Measurements from ENCODE around the gene MAPKAPK5.
"Not testable (repeated sequence)": the region's sequence is repeated elsewhere in the genome, so short reads cannot be mapped to it uniquely, and the experiment has no call there.

Gene MAPKAPK5

GRCh38 chr12:111925171-111925570 lies 83.1 kb downstream of the MAPKAPK5 start:
- Histone ChIP-seq H3K27ac (ENCODE audit: insufficient read depth, low read depth, low read length, poor library complexity, severe bottlenecking) (no peak overlapping the region), H3K4me3 (ENCODE audit: insufficient read depth, low read depth, low read length) (no peak overlapping the region), H3K9me3 (ENCODE audit: control insufficient read depth, low read length) (no peaks in the 10 kb centered on the region), H3K27me3 (ENCODE audit: control insufficient read depth, insufficient read depth, low read length, poor library complexity, severe bottlenecking) (no peaks in the 10 kb centered on the region), H3K36me3 (ENCODE audit: control insufficient read depth, insufficient read depth, low read length) (no peaks in the 10 kb centered on the region), H3K4me1 (ENCODE audit: control insufficient read depth, insufficient read depth, low read length) (no peaks in the 10 kb centered on the region)
- 79 to 94% methylated on average over 2 to 3 of the region's 3 CpGs for WGBS, 2 experiments

DNA sequence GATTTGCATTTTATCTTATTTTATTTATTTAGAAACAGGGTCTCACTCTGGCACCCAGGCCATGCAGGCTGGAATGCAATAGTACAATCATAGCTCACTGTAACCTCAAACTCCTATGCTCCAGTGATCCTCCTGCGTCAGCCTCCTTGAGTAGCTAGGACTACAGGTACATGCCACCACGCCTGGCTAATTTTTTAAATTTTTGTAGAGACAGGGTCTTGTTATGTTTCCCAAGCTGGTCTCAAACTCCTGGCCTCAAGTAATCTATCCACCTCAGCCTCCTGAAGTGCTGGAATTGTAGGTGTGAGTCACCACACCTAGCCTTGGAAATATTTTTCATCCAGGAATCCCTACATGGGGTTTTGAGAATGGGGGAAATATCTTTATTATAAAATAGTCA lies 84.6 kb downstream of the MAPKAPK5 start:
- no peak overlapping the region for H3K27ac ChIP-seq (ENCODE audit: insufficient read depth, low read depth, low read length, poor library complexity, severe bottlenecking)
- no peak overlapping the region for H3K4me3 ChIP-seq (ENCODE audit: insufficient read depth, low read depth, low read length)
- no peaks in the 10 kb centered on the region for H3K9me3 ChIP-seq (ENCODE audit: control insufficient read depth, low read length)
- 75 to 95% methylated on average over 2 of the region's 2 CpGs for WGBS, 2 experiments
- H3K36me3 ChIP-seq (ENCODE audit: control insufficient read depth, insufficient read depth, low read length): no peaks in the 10 kb centered on the region
- H3K27me3 ChIP-seq (ENCODE audit: control insufficient read depth, insufficient read depth, low read length, poor library complexity, severe bottlenecking): no peaks in the 10 kb centered on the region
- H3K4me1 ChIP-seq (ENCODE audit: control insufficient read depth, insufficient read depth, low read length): no peaks in the 10 kb centered on the region

DNA sequence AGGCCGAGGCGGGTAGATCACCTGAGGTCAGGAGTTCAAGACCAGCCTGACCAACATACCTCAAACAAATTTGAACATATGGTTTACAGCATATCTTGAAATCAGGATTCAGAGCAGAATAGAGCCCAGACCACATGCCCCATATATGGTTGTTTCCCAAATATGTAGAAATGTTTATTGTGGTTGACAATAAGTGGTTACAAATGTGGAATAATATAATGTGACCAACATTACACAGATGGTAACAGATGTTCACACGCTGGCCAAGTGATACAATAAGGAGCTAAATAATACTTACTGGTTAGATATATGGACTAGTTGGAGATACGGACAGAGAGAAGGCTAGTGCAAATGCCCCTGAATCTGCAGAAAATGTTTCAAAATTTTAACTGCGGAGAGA lies 85.3 kb downstream of the MAPKAPK5 start:
- Histone ChIP-seq H3K9me3 (ENCODE audit: control insufficient read depth, low read length) (no peaks in the 10 kb centered on the region), H3K4me1 (ENCODE audit: control insufficient read depth, insufficient read depth, low read length) (no peaks in the 10 kb centered on the region), H3K27ac (ENCODE audit: insufficient read depth, low read depth, low read length, poor library complexity, severe bottlenecking) (no peak overlapping the region), H3K27me3 (ENCODE audit: control insufficient read depth, insufficient read depth, low read length, poor library complexity, severe bottlenecking) (no peaks in the 10 kb centered on the region), H3K36me3 (ENCODE audit: control insufficient read depth, insufficient read depth, low read length) (no peaks in the 10 kb centered on the region), H3K4me3 (ENCODE audit: insufficient read depth, low read depth, low read length) (no peak overlapping the region)
- 95 to 96% methylated on average over 5 of the region's 5 CpGs for WGBS, 2 experiments

DNA sequence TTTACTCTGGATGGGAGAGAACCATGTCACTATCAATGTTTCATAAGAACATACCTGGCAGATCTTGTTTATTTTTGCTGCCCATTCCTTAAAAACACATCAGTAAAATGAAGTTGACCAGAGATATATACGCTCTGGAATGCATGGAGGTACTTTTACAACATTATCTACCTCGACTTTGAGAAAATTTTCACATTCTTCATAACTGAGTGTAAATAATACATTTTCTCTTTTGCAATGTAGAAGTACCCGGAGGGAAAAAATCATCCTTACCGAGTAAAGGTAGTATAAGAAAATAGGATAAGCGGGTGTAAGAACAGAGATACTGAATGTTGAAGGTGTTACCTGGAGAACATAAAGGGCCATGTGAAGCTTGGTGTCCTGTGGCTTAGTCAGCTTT lies 90.2 kb downstream of the MAPKAPK5 start:
- 91 to 96% methylated on average over 4 to 5 of the region's 5 CpGs for WGBS, 2 experiments
- H3K4me3 ChIP-seq (ENCODE audit: insufficient read depth, low read depth, low read length): no peak overlapping the region

GRCh38 chr12:111936869-111937268 lies 94.8 kb downstream of the MAPKAPK5 start:
- Histone ChIP-seq H3K36me3 (ENCODE audit: control insufficient read depth, insufficient read depth, low read length) (no peaks in the 10 kb centered on the region), H3K4me1 (ENCODE audit: control insufficient read depth, insufficient read depth, low read length) (no peaks in the 10 kb centered on the region), H3K9me3 (ENCODE audit: control insufficient read depth, low read length) (no peaks in the 10 kb centered on the region), H3K27ac (ENCODE audit: insufficient read depth, low read depth, low read length, poor library complexity, severe bottlenecking) (no peak overlapping the region), H3K4me3 (ENCODE audit: insufficient read depth, low read depth, low read length) (no peak overlapping the region), H3K27me3 (ENCODE audit: control insufficient read depth, insufficient read depth, low read length, poor library complexity, severe bottlenecking) (no peaks in the 10 kb centered on the region)

More for the DNA sequence above, 90.2 kb downstream of the MAPKAPK5 start:
- no peaks in the 10 kb centered on the region for H3K4me1 ChIP-seq (ENCODE audit: control insufficient read depth, insufficient read depth, low read length)
- H3K27ac ChIP-seq (ENCODE audit: insufficient read depth, low read depth, low read length, poor library complexity, severe bottlenecking): no peak overlapping the region
- H3K27me3 ChIP-seq (ENCODE audit: control insufficient read depth, insufficient read depth, low read length, poor library complexity, severe bottlenecking): no peaks in the 10 kb centered on the region
- no peaks in the 10 kb centered on the region for H3K36me3 ChIP-seq (ENCODE audit: control insufficient read depth, insufficient read depth, low read length)
- no peaks in the 10 kb centered on the region for H3K9me3 ChIP-seq (ENCODE audit: control insufficient read depth, low read length)

GRCh38 chr12:111937429-111937828 lies 95.4 kb downstream of the MAPKAPK5 start:
- Histone ChIP-seq H3K4me3 (ENCODE audit: insufficient read depth, low read depth, low read length) (no peak overlapping the region), H3K36me3 (ENCODE audit: control insufficient read depth, insufficient read depth, low read length) (no peaks in the 10 kb centered on the region), H3K27ac (ENCODE audit: insufficient read depth, low read depth, low read length, poor library complexity, severe bottlenecking) (no peak overlapping the region), H3K4me1 (ENCODE audit: control insufficient read depth, insufficient read depth, low read length) (no peaks in the 10 kb centered on the region), H3K9me3 (ENCODE audit: control insufficient read depth, low read length) (no peaks in the 10 kb centered on the region), H3K27me3 (ENCODE audit: control insufficient read depth, insufficient read depth, low read length, poor library complexity, severe bottlenecking) (no peaks in the 10 kb centered on the region)
- 96 to 100% methylated on average over 1 of the region's 1 CpG for WGBS, 2 experiments

DNA sequence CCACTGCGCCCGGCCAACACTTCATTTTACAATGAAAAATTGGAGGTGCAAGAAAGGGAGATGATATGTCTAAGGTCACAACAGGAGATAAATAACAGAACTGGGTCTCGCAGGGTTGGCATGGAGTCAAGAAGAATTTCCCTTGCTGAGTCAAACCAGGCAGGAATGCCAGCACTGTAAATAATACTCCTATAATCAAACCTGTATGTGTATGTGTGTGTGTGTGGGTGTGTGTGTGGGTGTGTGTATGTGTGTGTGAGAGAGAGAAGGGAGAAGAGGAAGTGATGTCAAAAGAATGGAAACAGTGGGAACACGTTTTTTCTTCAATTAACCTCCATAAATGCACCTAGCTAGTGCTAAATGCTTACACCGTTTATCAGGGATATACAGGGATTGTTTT lies 100.5 kb downstream of the MAPKAPK5 start:
- no peaks in the 10 kb centered on the region for H3K4me1 ChIP-seq (ENCODE audit: control insufficient read depth, insufficient read depth, low read length)
- H3K36me3 ChIP-seq (ENCODE audit: control insufficient read depth, insufficient read depth, low read length): no peaks in the 10 kb centered on the region
- no peaks in the 10 kb centered on the region for H3K27me3 ChIP-seq (ENCODE audit: control insufficient read depth, insufficient read depth, low read length, poor library complexity, severe bottlenecking)
- 89 to 94% methylated on average over 4 to 5 of the region's 5 CpGs for WGBS, 2 experiments
- no peak overlapping the region for H3K4me3 ChIP-seq (ENCODE audit: insufficient read depth, low read depth, low read length)
- H3K27ac ChIP-seq (ENCODE audit: insufficient read depth, low read depth, low read length, poor library complexity, severe bottlenecking): no peak overlapping the region
- no peaks in the 10 kb centered on the region for H3K9me3 ChIP-seq (ENCODE audit: control insufficient read depth, low read length)

DNA sequence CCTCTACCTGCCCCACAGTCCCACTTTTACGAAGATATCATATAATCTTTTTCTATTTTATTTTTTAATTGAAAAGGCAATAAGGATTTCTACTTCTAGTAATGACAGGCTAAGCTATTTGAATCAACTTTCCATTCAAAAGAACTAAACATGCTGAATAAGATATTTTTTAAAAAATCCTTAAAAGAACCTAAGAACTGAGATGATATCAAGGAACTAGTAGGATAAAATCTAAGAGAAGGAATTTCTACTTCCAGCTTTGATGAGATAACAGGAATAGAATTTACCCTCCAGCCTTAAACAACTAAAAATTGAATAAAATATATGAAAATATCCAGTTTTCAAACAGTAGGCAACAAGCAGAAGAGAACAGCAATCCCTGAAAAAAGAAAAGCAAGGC lies 101.9 kb downstream of the MAPKAPK5 start:
- H3K4me3 ChIP-seq (ENCODE audit: insufficient read depth, low read depth, low read length): no peak overlapping the region
- H3K36me3 ChIP-seq (ENCODE audit: control insufficient read depth, insufficient read depth, low read length): no peaks in the 10 kb centered on the region
- H3K4me1 ChIP-seq (ENCODE audit: control insufficient read depth, insufficient read depth, low read length): no peaks in the 10 kb centered on the region
- no CpG with 5 or more reads among the region's 1 CpG for WGBS, 2 experiments
- no peak overlapping the region for H3K27ac ChIP-seq (ENCODE audit: insufficient read depth, low read depth, low read length, poor library complexity, severe bottlenecking)
- H3K27me3 ChIP-seq (ENCODE audit: control insufficient read depth, insufficient read depth, low read length, poor library complexity, severe bottlenecking): no peaks in the 10 kb centered on the region
- H3K9me3 ChIP-seq (ENCODE audit: control insufficient read depth, low read length): no peaks in the 10 kb centered on the region

DNA sequence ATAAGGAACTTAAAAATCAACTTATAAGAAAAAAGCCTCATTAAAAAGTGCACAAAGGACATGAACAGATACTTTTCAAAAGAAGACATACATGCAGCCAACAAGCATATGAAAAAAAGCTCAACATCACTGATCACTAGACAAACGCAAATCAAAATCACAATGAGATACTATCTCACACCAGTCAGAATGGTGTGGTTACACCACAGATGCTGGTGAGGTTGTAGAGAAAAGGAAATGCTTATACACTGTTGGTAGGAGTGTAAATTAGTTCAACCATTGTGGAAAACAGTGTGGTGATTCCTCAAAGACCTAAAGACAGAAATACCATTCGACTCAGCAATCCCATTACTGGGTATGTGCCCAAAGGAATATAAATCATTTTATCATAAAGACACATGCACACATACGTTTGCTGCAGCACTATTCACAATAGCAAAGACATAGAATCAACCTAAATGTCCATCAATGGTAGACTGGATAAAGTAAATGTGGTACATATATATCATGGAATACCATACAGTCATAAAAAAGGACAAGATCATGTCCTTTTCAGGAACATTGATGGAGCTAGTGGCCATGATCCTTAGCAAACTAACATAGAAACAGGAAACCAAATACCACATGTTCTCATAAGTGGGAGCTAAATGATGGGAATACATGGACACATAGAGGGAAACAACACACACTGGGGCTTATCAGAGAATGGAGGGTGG lies 109.1 kb downstream of the MAPKAPK5 start:
- 89 to 92% methylated on average over 3 of the region's 3 CpGs for WGBS, 2 experiments
- not testable (repeated sequence) for H3K27ac ChIP-seq (ENCODE audit: insufficient read depth, low read depth, low read length, poor library complexity, severe bottlenecking); H3K4me1 ChIP-seq (ENCODE audit: control insufficient read depth, insufficient read depth, low read length); H3K4me3 ChIP-seq (ENCODE audit: insufficient read depth, low read depth, low read length); H3K27me3 ChIP-seq (ENCODE audit: control insufficient read depth, insufficient read depth, low read length, poor library complexity, severe bottlenecking); H3K9me3 ChIP-seq (ENCODE audit: control insufficient read depth, low read length); H3K36me3 ChIP-seq (ENCODE audit: control insufficient read depth, insufficient read depth, low read length)

Measured in ectodermal cell (in vitro differentiated cells).